GM19035 (cell line): ENCODE data around the gene CNST.
"Not testable (repeated sequence)": the region's sequence is repeated elsewhere in the genome, so short reads cannot be mapped to it uniquely, and the experiment has no call there.

Experiments
- ATAC-seq: cut with Tn5 transposase; IDR thresholded peaks from one replicate; pipeline ENCODE4 v1.9.1; 2021; ENCODE audit not compliant: unreplicated experiment

CNST gene

GRCh38 chr1:246582301-246583055 lies 16.2 kb downstream of the CNST start:
- no peak for ATAC-seq

DNA sequence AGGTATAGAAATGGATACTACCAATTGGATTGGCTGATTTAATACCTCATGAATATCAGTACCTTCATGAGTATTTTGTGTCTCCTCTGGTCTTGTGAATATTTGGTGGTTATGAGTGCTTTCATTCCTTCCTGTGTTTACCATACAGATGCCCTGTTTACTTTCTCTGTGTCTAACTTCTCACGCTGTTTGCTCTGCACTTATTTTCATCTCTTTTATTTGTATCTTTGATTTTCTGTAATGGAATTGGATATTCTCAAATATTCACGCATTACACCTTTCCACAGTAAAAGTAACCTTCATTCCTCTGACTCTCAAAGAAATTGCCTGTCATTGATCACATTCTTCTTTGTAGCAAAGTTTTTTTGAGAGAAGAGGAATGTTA lies 16.8 kb downstream of the CNST start:
- no peak for ATAC-seq

DNA sequence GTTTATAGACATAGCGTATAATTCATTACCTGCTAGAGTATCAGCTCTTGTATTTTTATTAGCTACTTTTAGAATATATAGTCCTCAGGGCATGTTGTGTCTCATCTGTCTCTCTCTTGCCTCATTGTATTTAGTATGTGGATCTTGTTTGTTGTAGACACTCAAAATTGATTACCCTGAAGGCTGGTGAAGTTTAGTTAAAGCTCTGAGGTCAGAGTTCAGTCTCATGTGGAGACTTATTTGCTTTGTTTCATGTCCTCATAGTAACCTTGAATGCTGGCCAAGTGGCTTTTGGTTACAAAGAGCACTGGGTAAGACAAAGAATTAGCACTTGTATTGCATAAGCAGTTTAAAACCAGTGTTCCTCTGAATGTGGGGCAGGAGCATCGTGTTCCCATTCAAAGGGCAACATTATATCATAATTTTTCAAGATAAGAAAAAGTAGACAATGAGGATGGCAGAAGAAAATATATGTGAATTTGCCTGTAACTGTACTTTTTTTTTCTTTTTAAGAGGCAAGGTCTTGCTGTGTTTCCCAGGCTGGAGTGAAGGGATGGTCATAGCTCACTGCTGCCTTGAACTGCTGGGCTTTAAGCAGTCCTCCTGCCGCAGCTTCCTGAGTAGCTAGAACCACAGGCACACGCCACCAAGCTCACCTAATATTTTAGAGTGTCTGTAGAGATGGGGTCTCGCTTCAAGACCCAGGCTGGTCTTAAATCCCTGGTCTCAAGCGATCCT lies 17.4 kb downstream of the CNST start:
- ATAC-seq = no peak

GRCh38 chr1:246587032-246587431 lies 20.8 kb downstream of the CNST start:
- no peak for ATAC-seq

DNA sequence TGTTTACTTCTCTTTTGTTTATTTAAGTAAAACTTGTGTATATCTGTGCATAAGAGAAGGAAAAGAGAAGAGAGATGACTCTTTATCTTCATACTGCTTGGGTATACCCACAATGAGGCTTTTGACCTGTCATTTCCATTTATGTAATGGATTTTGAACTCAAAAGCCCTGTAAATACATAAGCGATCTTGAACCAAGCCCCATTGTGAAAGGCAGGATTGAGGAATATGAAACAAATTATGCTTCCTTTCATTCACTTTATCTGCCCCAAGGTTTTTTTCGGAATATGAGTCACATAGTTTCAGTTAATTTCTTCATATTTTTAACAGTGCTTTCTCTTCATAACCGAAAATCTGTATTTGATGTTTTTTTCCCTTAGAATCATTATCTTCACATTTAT lies 21.4 kb downstream of the CNST start:
- ATAC-seq = no peak

GRCh38 chr1:246588159-246588721 lies 22.0 kb downstream of the CNST start:
- no peak for ATAC-seq

GRCh38 chr1:246589919-246590318 lies 23.7 kb downstream of the CNST start:
- not testable (repeated sequence) for ATAC-seq

- peak; percentile 40 for ATAC-seq
Observed at GRCh38 chr1:246591047-246591446, 24.8 kb downstream of the CNST start.

- ATAC-seq = peak; percentile 98
Observed at GRCh38 chr1:246591504-246591903, 25.2 kb downstream of the CNST start.

DNA sequence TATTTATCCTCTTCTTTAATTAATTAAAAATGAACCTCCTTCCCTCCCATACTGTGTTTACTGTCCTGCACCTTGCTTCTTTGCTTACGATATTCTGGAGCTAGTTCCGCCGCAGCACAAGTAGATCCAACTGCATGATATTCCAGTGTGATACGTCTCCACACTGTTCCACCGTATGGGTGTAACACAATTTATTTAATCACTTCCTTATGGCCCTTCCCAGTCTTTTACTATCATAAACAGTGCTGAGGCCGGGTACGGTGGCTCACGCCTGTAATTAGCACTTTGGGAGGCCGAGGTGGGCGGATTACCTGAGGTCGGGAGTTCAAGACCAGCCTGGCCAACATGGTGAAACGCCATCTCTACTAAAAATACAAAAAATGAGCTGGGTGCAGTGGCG lies 25.7 kb downstream of the CNST start:
- ATAC-seq = no peak

GRCh38 chr1:246592695-246593094 lies 26.4 kb downstream of the CNST start:
- no peak for ATAC-seq

DNA sequence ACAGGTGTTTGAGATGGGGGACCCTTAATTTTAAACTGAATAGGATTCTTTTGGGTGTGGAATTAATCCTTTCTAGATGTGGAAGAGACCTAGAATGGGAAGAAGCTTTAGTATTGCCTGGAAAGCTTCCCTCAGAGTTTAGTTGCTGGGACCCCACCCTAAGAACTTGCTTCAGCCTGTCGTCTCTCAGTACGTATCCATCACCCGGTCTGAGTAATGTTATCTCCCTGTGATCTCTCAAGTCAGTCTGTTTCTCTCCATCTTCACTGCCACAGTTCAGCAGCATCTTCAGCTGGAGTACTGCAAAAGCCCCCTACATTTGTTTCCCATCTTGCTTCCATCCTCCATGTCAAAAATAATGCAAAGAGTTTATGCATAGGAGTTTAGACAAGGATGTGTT lies 28.9 kb downstream of the CNST start:
- ATAC-seq = no peak

DNA sequence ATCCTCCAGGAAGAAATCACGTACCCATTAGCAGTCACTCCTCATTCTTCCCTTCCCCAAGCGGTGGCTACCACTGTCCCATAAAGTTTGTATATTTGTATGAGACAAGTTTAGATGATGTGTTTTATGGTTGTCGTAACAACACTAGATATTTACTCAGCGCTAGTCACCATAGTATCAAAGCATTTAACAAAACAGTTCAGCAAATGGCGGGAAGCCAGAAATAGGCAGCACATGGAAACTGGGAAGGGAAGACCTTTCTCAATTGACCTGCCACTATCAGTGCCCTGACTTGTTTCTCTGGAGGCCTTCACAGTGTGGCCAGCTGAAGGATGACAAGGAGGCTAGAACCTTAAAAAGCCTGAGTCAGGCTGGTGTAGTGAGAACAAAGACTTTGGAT lies 31.1 kb downstream of the CNST start:
- ATAC-seq = no peak

GRCh38 chr1:246597971-246598370 lies 31.7 kb downstream of the CNST start:
- ATAC-seq = no peak

GRCh38 chr1:246599315-246599714 lies 33.1 kb downstream of the CNST start:
- no peak for ATAC-seq

GRCh38 chr1:246600579-246600978 lies 34.3 kb downstream of the CNST start:
- ATAC-seq = no peak

DNA sequence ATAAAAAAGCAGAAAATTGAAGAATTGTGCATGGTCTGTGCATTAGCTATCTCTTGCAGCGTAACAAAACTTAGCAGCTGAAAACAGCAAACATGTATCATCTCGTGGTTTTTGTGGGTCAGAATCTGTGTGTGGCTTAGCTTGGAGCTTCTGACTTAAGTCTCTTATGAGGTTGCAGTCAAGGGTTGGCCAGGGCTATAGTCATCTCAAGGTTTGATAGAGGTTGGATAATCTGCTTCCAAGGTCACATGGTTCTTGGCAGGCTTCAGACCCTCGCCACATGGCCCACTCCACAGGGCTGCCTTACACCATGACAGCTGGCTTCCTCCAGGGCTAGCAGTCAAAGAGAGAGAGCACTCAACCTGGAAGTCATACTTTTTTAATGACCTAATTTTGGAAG lies 35.9 kb downstream of the CNST start:
- no peak for ATAC-seq

DNA sequence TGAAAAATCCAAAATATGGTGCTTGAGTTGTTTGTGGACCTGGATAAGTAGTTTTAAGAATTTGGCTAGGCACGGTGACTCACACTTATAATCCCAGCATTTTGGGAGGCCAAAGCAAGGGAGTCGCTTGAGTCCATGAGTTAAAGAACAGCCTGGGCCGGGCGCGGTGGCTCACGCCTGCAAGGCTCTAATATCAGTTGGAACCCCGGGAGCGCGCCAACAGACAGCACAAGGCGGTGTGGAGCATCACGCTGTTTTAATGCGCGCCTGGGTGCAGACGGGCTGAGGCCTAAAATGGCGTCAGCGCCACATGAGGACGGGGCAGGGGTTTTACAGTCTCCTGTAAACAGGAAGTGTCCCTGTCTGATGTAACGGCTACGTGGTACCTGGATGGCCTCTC lies 39.0 kb downstream of the CNST start:
- ATAC-seq = not testable (repeated sequence)

DNA sequence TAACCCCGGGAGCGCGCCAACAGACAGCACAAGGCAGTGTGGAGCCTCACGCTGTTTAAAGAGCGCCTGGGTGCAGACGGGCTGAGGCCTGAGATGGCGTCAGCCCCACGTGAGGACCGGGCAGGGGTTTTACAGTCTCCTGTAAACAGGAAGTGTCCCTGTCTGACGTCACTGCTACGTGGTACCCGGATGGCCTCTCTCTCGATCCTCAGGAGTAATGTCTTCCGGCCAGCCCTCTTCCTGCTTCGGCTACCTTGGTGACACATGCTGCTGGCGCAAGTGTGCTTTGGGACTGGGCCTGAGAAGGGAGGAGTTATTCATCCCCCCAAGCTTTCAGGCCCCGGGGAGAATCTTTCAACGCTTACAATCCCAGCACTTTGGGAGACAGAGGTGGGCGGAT lies 41.2 kb downstream of the CNST start:
- ATAC-seq = no peak

DNA sequence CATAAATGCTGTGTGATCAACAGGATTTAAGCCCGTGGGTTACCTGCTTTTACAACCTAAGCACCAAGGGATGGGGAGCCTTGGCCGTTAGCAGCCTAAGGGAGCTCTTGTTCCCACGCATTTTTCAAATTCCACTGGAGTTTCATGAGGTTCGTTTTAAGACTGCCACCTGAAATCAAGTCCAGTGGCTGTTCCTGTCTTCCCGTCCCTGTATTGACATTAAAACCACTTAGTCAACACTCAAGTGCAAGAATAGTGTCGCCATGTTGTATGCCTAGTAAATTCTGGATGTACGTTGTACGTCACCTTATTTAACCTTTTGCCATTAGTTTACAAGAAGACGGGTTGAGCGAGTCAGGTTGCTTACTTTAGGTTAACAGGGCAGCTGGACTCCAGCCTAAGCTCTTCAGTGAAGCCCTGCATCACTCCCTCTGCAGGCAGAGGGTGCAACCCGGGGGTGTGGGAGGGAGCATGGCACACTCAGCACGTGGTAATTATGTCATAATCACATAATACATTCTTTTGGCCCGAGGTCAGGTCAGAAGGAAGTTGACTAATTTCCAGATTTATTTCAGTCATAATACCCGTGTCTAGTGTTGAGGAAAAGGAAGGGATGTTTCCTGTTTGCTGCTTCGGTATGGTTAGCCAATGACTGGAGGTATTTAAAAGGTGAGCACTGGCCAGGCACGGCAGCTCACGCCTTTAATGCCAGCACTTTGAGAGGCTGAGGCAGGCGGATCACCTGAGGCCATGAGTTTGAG lies 42.5 kb downstream of the CNST start:
- ATAC-seq = no peak

DNA sequence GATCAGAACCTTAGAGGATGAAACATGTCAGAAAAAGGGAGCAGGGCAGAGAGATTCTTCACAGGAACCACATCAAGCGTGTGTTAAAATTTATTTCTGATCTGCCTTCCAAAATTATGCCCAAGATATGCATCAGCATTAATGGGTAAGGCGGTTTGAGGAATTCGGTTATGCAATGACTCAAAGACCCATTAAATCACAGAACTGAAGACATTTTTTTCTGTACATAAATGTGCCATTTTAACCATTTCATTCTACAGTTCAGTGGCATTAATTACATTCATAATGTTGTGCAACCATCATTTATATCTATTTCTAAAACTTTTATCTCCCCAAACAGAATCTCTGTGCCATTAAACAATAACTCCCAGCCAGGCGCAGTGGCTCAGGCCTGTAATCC lies 43.4 kb downstream of the CNST start:
- ATAC-seq = no peak
